HG03095 (cell line): ENCODE measurements around the gene NAP1L4.

ENCODE experiments used
- ATAC-seq: cut with Tn5 transposase; IDR thresholded peaks from one replicate; pipeline ENCODE4 v1.9.1; 2021; ENCODE audit warnings: moderate library complexity; ENCODE audit not compliant: unreplicated experiment

The NAP1L4 gene

GRCh38 chr11:3010521-3011275 is 18.6 kb upstream of the NAP1L4 start:
- ATAC-seq = no peak

GRCh38 chr11:3010004-3010403 is 17.9 kb upstream of the NAP1L4 start:
- no peak for ATAC-seq

- ATAC-seq = no peak
These were observed 17.4 kb upstream of the NAP1L4 start for GRCh38 chr11:3009481-3009880.

DNA sequence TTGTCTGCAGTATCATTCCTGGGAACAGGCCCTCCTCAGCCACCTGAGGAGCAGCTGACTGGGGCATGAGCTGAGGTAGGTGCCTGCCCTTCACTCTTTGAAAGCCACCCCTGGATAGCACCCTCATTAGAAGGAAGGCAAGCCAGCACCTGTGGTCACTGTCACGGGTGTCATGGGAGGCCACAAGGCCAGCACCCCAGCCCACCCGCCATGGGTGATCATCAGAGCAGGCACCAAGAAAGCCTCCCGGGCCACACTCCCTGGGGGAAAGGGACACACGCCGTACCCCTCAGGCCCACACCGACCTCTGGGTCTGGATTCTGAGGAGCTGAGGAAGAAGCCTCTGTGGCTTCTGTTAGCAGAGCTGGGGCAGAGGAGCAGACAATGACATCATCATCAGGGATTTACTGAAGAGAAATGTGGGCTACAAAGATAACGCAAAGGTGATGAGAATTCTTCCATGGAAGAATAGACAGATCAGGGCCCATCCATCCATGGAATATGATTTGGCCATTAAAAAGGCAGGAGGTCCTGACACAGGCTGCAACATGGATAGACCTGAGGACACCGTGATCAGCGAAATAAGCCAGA is 16.7 kb upstream of the NAP1L4 start:
- no peak for ATAC-seq

DNA sequence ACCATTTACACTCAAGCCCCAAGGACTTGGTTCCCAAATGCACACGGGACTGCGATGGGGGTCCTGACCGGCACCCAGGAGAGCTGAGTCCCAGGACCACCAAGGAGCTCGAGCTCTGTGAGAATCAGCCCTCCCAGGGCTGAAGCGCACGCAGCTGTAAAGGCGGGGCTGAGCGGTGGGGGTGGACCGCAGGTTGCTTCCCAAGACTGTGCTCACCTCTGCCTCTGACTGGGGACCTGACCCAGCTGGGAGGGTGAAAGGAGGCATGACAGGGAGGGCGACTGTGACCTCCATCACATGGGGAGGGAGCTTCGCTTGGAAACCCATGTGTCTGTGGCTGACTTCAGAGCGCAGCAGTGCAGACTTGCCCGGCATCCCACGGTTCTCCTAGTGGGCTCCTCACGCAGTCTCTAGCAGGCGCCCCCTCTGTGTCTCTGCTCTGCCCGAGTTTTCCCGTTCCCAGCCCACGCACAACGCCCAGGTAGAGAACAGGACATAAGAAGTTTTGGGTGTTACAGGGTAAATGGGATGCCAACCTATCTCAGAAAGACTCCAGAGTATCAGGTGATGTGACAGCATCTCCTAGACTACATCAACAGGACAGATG is 15.4 kb upstream of the NAP1L4 start:
- ATAC-seq = no peak

DNA sequence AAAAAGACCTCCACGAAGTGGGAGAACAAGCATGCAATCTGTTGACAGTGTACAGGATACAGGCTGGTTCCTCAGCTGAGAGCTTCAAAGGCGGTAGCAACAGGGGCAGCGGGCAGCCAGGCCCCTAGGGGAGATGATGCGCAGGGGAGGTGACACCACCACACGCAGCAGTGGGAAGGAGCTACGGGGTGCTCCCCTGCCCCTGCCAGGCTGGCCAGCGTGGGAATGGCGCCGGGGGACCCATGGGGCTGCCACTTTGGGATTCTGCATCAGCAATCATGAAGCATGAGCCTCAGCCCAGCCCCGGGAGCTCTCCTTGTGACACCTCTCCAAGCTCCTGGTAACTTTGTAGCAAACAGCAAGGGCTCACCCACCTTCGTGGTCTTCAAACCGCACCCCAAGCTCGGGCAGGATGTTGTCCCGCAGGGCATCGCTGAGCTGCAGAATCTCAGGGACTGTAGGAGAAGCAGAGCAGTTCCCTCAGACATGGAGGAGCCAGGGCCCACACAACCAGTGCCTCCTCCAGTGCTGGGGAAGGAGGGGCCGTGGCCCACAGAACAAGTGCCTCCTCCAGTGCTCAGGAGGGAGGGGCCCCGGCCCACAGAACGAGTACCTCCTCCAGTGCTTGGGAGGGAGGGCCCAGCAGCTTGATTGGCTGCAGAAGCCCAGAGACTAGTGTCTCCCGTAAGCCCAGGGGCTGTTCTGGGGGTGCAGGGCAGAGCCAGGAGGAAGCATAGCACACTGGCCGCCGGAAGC is 14.6 kb upstream of the NAP1L4 start:
- no peak for ATAC-seq

GRCh38 chr11:3004481-3004880 is 12.4 kb upstream of the NAP1L4 start:
- no peak for ATAC-seq

- ATAC-seq = no peak
These were observed 11.5 kb upstream of the NAP1L4 start for GRCh38 chr11:3003396-3004231.

- no peak for ATAC-seq
These were observed 10.7 kb upstream of the NAP1L4 start for GRCh38 chr11:3002871-3003270.

- ATAC-seq = no peak
These were observed 10.3 kb upstream of the NAP1L4 start for GRCh38 chr11:3002351-3002861.

DNA sequence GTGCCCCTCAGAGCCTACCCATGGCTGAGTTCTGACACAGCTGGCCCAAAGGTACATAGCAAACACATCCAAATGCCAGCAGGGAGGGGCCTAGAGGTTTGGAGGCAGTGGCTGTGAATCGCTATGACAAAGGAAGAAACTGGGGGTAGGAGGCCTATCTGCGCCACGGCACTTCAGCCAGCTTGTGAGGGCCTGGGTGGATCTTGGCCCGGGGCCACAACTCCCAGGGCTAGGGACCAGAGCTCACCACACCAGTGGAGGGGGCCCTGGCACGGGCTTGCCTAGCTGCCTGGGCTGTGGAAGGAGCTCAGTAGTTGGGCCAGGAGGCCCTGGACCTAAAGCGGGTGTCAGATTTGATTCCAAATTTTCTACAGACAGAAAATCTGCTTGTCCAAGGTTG is 9.4 kb upstream of the NAP1L4 start:
- no peak for ATAC-seq

DNA sequence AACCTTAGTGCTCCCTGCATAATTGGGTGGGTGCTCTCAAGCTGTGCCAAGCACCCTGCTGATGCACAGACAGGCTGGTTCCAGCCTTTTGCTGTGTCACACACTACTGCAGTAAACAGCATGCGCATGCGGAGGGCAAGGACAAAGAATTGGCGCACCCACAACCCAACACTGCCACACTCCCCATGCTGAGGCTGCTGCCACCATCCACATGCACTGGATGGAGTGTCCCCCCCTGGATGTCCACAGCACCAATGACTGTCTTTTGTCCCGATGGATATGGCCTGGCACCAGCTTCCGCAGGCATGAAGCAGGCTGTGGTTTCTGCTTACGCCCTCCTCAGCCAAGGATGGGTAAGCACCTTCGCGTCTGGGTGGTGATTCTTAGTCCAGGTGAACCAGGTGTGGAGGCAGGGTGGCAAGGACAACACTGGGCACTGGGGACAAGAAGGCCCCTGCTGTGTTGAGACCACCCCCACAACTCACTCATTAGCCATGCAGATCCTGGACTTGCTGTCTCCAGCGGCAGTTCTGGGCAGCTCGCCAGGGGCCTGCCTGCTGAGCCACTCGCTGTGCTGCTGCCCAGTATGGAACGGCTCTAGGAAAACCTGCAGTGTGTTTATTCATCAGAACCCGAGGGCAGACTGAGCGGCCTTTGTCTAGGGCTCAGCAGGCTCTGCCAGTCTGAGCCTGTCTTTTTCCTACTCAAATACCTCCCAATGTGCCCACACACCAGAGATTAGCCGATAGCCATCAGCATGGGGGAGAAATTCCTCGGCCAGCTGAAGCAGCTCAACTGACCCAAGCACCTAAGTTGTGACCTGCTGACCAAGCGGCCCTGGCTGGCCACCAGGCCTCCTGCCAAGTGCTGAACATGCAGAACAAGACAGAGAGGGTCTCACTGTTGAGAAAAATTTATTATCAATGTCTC is 8.2 kb upstream of the NAP1L4 start:
- ATAC-seq = no peak

GRCh38 chr11:2999464-2999998 is 7.4 kb upstream of the NAP1L4 start:
- no peak for ATAC-seq

DNA sequence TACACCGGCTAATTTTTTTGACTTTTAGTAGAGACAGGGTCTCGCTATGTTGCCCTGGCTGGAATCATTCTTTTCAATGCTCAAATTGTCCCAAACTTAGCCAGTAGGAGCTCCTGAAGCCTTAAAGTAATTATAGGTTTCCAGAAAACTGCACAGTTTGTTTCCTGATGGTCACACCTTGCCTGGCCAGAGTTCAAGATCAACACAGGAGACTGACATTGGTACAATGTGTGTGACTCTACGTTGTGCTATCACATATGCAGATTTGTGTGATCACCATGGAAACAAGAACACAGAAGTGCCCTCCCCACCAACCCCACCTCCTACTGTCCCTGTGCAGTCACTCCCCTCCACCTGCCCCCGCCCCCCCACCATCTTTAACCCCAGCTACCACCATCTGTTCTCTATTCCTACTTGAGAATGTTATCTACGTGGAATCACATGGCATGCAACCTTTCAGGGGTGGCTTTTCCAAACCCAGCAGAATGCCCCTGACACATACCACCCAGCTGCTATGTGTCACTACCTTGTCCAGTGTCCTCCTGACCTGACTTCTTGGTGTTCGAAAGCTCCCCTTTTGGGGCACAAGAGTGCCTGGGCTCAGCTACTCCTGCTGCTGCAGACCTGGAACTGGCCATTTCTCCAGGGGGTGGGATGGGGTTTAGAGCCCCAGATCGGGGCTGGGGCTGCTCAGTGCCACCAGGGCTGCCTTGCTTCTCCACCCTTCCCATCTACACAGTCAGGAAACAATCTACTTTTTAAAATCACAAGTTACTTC is 6.1 kb upstream of the NAP1L4 start:
- no peak for ATAC-seq

DNA sequence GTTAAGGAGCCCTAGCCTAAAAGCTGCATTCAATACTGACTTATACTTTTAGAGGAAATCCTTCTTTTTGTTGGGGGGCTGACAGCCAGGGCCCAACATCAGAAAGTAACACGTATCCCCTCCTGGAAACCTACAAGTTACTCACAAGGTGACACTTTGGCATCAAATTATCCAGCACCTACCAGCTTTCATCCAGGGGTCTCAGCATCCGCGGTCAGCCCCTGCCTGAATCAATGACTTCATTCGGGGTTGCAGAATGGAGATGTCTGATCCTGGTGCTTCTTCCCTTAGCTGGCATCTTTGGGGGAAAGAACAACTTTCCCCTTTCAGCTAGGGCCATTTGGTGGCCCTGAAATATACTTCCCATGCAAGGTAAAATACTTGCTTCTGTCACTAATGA is 5.3 kb upstream of the NAP1L4 start:
- no peak for ATAC-seq

GRCh38 chr11:2996976-2997375 is 4.8 kb upstream of the NAP1L4 start:
- ATAC-seq = no peak

- no peak for ATAC-seq
These were observed 3.9 kb upstream of the NAP1L4 start for GRCh38 chr11:2995893-2996554.

DNA sequence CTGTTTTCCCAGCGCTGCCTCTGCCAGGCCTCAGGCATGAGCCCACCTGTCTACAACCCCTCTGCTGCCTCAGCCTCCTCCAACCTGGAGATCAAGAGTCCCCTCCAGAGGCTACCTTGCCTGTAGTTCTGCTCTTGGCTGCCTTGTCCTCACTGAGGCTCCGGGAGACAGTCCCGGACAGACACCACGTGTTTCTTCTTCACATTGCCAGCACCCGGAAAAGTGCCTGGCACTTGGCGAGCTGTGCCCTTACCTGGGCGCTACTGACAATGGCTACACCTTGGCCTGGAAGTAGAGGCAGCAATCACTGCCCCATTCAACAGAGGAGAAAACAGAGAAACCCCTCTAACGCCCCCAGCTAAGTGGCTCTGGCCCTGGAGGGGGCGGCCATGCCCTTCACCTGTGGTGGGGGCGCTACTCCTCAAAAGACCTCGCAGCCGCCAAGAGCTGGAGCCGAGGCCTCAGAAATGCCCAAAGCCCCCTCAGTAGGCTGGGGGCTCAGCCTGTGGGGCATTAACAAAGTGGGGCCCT is 3.0 kb upstream of the NAP1L4 start:
- no peak for ATAC-seq
